NCI-H187 (cell line): Measurements from ENCODE around the gene TRAPPC3.

ENCODE experiments used
- DNase-seq, 2 experiments: peaks; one replicate each; lab custom pipeline; 2025; lab: John Stamatoyannopoulos, UW

Gene TRAPPC3

GRCh38 chr1:36126797-36127500 is 22.3 kb downstream of the TRAPPC3 start:
- no peak for DNase-seq

GRCh38 chr1:36126005-36126716 is 23.1 kb downstream of the TRAPPC3 start:
- DNase-seq, result no peak

DNA sequence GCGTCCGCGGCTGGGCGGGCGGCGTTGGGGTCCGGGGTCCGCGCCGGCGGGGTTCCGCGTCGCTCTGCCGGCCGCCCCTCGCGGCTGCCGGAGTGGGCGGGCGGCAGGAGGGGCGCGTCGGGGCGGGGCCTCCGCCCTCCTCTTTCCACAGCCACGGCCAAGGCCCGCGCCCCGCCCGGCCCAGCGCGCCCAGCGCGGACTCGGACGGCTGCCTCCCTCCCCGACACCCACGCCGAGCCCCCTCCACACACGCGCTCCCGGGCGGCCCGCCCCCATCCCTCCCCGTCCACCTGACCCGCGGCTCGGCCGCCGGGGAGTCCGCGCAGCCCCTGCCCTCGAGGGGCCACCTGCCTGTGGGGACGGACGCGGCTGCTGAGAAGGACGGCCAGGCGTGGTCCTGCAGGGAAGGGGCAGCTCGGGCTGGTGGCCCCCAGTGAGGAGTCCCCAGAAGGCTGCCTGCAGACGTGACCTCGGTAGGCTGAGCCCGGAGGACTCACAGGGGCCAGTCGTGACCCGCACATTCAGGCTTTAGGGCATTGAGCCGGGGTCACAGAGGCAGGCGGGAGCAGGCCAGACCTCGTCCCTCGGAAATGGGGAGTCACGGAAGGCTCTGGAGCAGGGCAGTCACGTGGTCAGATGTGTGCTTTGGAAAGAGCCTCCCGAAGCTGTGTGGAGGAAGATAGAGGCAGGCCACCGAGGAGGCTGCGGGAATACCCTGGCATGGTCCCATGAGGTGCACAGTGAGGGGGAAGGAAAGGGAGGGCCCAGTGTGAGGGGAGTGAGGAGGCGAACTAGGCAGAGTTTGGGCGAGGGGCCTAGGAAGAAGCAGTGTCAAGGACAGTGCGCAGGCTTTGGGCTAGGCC is 23.9 kb downstream of the TRAPPC3 start, which contains the start of gene COL8A2:
Gene COL8A2, minus strand, starts transcription at position 94 of the 863 bp plus-strand sequence. CDS start 24,980 bp downstream, outside the sequence.
- DNase-seq, result no peak

DNA sequence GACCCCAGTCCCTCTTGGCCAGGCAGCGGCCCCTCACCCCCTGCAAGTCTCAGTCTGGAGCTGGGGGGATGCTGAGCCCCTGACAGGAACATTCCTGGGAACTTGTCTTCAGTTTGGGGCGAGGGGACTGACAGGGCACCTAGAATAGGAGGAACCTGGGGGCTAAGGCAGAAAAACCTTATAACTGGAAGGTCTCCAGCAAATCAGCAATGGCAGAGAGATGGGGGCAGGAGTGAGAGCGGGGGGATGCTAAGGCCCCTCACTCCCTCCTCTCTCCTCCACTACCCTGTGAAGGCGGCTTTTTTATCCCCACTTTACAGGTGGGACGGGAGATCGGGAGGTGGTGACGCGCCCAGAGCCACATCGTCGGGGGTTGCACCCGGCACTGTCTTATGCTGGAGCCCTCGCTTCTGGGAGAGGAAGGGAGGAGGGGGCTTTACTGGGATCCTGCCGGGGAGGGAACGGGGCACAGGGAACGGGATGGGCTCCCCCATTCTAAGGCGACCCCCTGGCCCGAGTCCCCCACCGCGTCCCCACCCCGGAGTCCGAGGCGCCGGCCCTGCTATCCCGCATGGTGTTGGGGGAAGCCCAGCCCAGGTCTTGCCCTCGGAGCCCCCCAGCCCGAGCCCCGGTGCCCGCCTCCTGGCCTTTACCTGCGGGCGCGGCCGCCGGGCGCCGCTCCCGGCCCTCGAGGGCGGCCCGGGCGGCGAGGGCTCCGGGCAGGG is 24.7 kb downstream of the TRAPPC3 start:
- DNase-seq, result no peak

- no peak for DNase-seq
These were observed 25.9 kb downstream of the TRAPPC3 start for GRCh38 chr1:36123356-36123755.

DNA sequence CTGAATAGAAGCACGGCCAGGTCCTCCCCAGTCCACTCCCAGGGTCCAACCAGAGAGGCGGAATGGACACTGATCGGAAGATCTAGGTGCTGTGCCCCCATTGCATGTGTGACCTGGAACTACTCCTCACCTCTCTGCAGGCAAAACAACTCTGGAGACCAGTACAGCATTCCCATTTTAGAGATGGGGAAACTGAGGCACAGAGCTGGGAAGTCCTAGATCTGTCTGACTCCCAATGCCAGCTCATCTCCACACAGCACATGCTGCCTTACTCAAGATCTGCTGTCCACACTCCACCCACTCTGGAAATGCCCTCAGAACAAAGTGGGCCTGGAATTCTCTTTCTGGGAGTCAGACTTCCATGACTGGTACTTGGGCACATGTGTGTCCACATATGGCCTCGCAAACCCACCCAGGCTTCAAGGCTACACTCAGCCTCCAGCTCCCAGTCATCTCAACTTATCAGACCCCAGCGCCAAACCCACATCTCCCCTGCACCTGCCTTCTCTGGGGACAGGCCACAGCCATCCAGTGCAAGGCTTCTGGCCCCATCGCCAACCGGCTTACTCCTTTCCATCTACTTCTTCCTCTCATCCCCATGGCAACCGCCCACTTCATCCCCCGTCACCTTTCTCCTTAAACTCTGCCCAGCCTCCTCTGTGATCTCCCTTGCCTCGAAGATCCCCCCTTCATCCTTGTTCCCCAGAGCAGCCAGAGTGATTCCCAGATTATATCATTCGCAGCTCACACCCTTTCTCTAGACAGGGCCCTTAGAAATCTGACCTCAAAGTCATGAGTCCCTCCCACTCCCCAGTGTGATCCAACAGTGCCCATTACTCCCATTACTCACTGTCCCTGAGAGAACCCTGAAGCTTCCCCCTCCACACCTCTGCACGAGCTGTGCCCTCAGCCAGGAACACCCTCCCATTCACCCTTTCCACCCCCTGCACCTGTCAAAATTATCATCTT is 26.9 kb downstream of the TRAPPC3 start:
- no peak for DNase-seq

DNA sequence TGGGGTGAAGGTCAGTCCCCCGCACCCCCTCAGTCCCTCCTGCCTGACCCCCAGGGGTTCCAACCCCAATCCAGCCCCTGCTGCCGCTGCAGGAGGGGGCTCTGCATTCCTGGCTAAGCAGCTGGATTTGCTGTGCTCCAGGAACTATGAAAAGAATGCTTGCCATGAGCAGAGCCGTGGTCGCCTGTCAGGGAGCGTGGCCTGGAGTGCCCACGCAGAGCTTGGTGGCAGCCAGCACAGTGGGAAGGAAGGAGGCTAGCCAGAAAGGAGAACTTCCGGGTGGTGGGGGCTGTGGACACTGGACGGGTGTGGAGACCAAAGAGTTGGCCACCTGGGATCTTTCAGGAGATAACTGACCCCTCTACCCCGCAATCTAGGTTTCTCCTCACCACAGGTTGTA is 29.8 kb downstream of the TRAPPC3 start:
- DNase-seq, result no peak

GRCh38 chr1:36118447-36119204 is 30.7 kb downstream of the TRAPPC3 start:
- no peak for DNase-seq

- DNase-seq, result no peak
These were observed 32.4 kb downstream of the TRAPPC3 start for GRCh38 chr1:36116901-36117300.

GRCh38 chr1:36115931-36116330 is 33.4 kb downstream of the TRAPPC3 start:
- no peak for DNase-seq

- DNase-seq, result no peak
These were observed 34.1 kb downstream of the TRAPPC3 start for GRCh38 chr1:36115200-36115669.

DNA sequence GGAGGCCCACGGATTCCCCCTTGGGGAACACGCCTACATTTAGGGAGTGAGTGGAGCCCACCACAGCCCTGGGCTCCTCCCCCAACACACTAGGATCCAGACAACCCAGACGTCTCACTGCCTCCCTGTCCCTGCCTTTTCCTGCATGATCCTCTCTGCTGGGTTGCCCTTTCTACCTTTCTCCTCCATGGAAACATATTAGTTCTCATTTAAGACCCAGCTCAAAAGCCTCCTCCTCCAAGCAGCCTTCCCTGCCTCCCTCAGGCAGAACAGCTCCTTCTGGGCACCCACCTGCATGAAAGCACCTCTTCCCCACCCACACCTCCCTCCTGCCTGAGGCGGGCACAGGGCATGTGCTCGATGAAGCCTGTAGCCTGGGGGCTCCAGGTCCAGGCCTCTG is 34.9 kb downstream of the TRAPPC3 start:
- DNase-seq, result no peak

DNA sequence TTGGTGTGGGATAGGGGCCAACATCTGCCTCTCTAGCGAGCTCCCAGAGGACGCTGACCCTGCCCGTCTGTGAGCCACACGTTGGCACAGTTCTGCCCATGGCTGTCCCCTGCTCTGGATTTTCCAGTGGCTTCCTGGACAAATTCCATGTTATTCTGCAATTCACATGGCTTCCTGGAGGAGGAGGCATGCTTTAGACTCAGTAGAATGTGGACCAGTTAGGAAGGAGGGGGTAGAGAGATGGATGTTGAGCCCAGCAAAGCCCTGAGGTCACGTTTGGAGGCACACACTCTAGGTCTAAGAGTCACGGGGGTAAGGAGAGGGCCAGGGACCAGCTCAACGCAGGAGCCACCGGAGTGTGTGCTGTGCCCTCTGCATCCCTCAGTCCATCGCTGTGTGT is 36.5 kb downstream of the TRAPPC3 start:
- DNase-seq, result no peak

- no peak for DNase-seq
These were observed 38.1 kb downstream of the TRAPPC3 start for GRCh38 chr1:36111151-36111550.

- no peak for DNase-seq
These were observed 40.1 kb downstream of the TRAPPC3 start for GRCh38 chr1:36109041-36109679.

DNA sequence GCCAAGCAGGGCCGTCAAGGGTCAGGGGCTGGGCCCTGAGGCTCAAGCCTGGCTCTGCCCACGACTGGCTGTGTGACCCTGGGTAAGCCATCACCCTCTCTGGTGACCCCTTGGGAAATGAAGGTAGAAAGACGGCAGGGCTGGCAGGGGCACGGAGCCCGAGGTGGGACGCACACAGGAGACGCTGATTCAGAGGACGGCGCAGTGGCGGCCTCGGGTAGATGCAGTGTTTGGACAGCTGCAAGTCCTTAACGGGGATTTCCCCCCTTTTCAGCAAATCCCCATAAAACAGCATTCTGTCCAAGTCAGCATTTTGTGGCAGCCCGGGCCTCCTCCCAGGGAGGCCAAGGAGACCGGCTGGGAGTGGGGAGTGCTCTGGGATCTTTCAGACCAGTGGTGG is 41.0 kb downstream of the TRAPPC3 start:
- DNase-seq, result no peak

DNA sequence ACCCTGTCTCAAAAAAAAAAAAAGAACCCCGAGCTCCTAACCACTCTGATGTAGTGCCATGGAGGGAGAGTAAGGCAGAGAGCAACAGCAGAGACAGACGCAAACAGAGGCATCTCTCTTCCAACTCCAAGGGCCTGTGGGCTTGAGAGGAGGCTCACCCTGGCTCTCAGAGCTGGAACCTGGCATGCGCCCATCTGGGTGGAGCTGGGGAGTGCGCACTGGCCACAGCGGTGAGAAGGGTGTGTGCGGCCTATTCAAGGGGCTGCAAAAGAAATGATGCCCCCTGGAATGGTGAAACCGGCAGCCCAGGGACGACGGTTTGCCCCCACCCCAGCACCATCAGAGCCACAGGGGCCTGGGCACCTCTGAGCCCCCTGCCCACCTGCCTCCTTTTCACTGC is 41.9 kb downstream of the TRAPPC3 start:
- no peak for DNase-seq

DNA sequence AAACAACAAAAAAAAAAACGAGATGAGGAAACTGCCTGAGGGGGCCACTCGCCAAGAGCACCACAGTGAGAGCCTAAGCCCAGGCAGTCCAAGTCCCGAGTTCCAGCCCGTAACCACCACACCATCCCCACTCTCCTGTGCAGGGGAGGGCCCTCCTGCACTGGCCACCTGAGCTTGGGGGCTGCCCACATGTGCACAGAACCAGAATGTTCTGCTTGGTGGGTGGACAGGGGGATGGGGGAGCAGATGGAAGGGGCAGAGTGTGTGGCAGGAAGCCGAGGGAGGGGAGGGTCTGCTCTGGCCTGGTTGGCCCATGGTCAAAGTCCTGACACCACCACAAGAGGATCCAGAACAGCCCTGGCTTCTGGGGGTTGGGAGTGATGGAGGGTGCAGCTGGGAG is 43.0 kb downstream of the TRAPPC3 start:
- DNase-seq, result no peak

DNA sequence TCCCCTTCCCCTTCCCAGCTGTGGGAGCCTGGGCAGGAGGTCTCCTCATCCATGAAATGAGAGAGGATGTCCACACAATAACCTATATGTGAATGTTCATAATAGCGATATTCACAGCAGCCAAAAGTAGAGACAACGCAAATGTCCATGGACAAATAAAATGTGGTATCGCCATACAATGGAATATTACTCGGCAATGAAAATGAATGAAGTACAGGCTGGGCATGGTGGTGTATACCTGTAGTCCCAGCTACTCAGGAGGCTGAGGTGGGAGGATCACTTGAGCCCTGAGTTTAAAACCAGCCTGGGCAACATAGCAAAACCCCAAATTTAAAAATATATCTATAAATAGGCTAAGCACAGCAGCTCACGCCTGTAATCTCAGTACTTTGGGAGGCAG is 47.7 kb downstream of the TRAPPC3 start:
- no peak for DNase-seq
